Measurements from ENCODE around the gene FABP3.

The FABP3 gene

DNA sequence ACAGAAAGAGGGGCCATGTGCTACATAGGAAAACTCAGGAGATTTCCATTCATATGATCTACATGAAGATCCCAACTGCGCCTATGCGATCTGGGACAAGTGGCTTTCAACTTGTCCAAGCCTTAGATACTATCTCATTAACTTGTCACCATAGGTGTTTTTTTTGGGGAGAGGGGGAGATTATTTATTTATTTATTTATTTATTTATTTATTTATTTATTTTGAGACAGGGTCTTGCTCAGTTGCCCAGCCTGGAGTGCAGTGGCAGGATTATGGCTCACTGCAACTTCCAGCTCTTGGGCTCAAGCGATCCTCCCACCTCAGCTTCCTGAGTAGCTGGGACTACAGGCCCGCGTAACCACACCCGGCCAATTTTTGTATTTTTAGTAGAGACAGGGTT is 11.3 kb downstream of the FABP3 start:
- Histone ChIP-seq H4K20me1 (ENCODE audit: insufficient read depth, low read length) (no peaks in the 10 kb centered on the region), H3K9me3 (ENCODE audit: insufficient read depth, low read length) (no peaks in the 10 kb centered on the region), H2AFZ (ENCODE audit: low read depth, low read length) (no peak overlapping the region), H3K4me2 (ENCODE audit: low read length) (no peak overlapping the region), H3K4me3 (ENCODE audit: low read length) (no peak overlapping the region), H3K27me3 (ENCODE audit: low read depth, low read length) (no peaks in the 10 kb centered on the region), H3K4me1 (ENCODE audit: low read length) (0 out of 2 replicates have a peak, but pooled peaks cover 4% of the 10 kb centered on the region), H3K27ac (ENCODE audit: low read length) (no peak overlapping the region), H3K9ac (ENCODE audit: low read length) (no peak overlapping the region), H3K36me3 (replicated peaks; ENCODE audit: low read depth, low read length) (no peaks in the 10 kb centered on the region), H3K79me2 (ENCODE audit: low read length) (no peaks in the 10 kb centered on the region)
- TF ChIP-seq, protein P1, sequence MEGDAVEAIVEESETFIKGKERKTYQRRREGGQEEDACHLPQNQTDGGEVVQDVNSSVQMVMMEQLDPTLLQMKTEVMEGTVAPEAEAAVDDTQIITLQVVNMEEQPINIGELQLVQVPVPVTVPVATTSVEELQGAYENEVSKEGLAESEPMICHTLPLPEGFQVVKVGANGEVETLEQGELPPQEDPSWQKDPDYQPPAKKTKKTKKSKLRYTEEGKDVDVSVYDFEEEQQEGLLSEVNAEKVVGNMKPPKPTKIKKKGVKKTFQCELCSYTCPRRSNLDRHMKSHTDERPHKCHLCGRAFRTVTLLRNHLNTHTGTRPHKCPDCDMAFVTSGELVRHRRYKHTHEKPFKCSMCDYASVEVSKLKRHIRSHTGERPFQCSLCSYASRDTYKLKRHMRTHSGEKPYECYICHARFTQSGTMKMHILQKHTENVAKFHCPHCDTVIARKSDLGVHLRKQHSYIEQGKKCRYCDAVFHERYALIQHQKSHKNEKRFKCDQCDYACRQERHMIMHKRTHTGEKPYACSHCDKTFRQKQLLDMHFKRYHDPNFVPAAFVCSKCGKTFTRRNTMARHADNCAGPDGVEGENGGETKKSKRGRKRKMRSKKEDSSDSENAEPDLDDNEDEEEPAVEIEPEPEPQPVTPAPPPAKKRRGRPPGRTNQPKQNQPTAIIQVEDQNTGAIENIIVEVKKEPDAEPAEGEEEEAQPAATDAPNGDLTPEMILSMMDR (IDR thresholded peaks at IDR 0.05; ENCODE audit: low read depth, low read length), result no peak
- TF ChIP-seq EZH2phosphoT487 (IDR thresholded peaks at IDR 0.05; ENCODE audit: low read depth), result no peak

DNA sequence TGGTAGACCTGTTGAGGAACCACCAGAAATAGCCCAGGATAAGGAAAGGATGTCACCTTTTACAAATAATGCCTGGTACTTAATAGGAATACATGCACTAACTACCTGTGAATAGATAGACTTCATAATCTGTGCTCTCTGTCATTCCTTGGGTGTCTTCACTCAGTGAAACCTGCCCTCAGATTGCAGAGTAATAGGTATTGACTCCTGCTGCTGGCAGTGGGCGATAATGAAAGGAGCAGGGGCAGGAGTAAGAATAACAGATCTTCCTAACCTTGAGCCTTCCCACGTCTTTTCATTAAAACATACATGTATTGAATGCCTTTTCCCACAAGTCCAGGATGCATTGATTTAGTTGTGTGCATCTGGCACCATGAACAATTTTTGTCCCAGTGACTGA is 16.4 kb downstream of the FABP3 start:
- no peaks in the 10 kb centered on the region for H3K27me3 ChIP-seq (ENCODE audit: low read depth, low read length)
- no peak overlapping the region for H3K4me2 ChIP-seq (ENCODE audit: low read length)
- no peak overlapping the region for H3K4me3 ChIP-seq (ENCODE audit: low read length)
- no peaks in the 10 kb centered on the region for H3K36me3 ChIP-seq (replicated peaks; ENCODE audit: low read depth, low read length)
- 0 out of 2 replicates have a peak, but pooled peaks cover 4% of the 10 kb centered on the region for H3K4me1 ChIP-seq (ENCODE audit: low read length)
- H3K9me3 ChIP-seq (ENCODE audit: insufficient read depth, low read length), result no peaks in the 10 kb centered on the region
- TF ChIP-seq EZH2phosphoT487 (IDR thresholded peaks at IDR 0.05; ENCODE audit: low read depth), result no peak
- TF ChIP-seq, protein P1 (IDR thresholded peaks at IDR 0.05; ENCODE audit: low read depth, low read length), result no peak
- no peaks in the 10 kb centered on the region for H4K20me1 ChIP-seq (ENCODE audit: insufficient read depth, low read length)
- H3K27ac ChIP-seq (ENCODE audit: low read length), result no peak overlapping the region
- H3K79me2 ChIP-seq (ENCODE audit: low read length), result no peaks in the 10 kb centered on the region
- no peak overlapping the region for H2AFZ ChIP-seq (ENCODE audit: low read depth, low read length)
- no peak overlapping the region for H3K9ac ChIP-seq (ENCODE audit: low read length)

DNA sequence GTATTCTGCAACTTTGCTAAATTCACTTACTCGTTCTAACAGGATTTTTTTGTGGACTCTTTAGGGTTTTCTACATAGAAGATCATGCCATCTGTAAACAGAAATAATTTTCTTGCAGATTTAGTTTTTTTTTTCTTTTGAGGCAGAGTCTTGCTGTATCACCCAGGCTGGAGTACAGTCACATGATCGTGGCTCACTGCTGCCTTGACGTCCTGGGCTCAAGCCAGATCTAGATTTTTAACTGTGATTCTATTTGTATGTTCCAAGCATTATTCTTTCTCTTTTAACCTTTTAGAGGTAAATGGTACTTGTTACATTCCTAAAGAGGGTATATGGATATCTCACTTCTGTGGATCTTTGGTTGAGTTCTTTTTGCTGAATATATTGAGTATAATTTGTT is 18.6 kb downstream of the FABP3 start:
- Histone ChIP-seq H3K9me3 (ENCODE audit: insufficient read depth, low read length) (no peaks in the 10 kb centered on the region), H4K20me1 (ENCODE audit: insufficient read depth, low read length) (no peaks in the 10 kb centered on the region), H3K27ac (ENCODE audit: low read length) (no peak overlapping the region), H3K4me2 (ENCODE audit: low read length) (no peak overlapping the region), H2AFZ (ENCODE audit: low read depth, low read length) (no peak overlapping the region), H3K9ac (ENCODE audit: low read length) (no peak overlapping the region), H3K27me3 (ENCODE audit: low read depth, low read length) (no peaks in the 10 kb centered on the region), H3K4me3 (ENCODE audit: low read length) (no peak overlapping the region), H3K79me2 (ENCODE audit: low read length) (no peaks in the 10 kb centered on the region), H3K4me1 (ENCODE audit: low read length) (0 out of 2 replicates have a peak, but pooled peaks cover 4% of the 10 kb centered on the region), H3K36me3 (replicated peaks; ENCODE audit: low read depth, low read length) (no peaks in the 10 kb centered on the region)
- no peak for TF ChIP-seq EZH2phosphoT487 (IDR thresholded peaks at IDR 0.05; ENCODE audit: low read depth)
- TF ChIP-seq, protein P1 (IDR thresholded peaks at IDR 0.05; ENCODE audit: low read depth, low read length), result no peak

- Histone ChIP-seq H3K4me2 (ENCODE audit: low read length) (no peak overlapping the region), H3K27ac (ENCODE audit: low read length) (no peak overlapping the region), H3K9me3 (ENCODE audit: insufficient read depth, low read length) (no peaks in the 10 kb centered on the region)
Observed at GRCh38 chr1:31348449-31348848, 24.4 kb downstream of the FABP3 start.

More at GRCh38 chr1:31348449-31348848, 24.4 kb downstream of the FABP3 start:
- no peak for TF ChIP-seq EZH2phosphoT487 (IDR thresholded peaks at IDR 0.05; ENCODE audit: low read depth)
- TF ChIP-seq, protein P1 (IDR thresholded peaks at IDR 0.05; ENCODE audit: low read depth, low read length), result no peak
- no peak overlapping the region for H3K4me3 ChIP-seq (ENCODE audit: low read length)
- no peak overlapping the region for H3K9ac ChIP-seq (ENCODE audit: low read length)
- no peaks in the 10 kb centered on the region for H3K36me3 ChIP-seq (replicated peaks; ENCODE audit: low read depth, low read length)
- no peaks in the 10 kb centered on the region for H4K20me1 ChIP-seq (ENCODE audit: insufficient read depth, low read length)
- no peak overlapping the region for H2AFZ ChIP-seq (ENCODE audit: low read depth, low read length)
- no peaks in the 10 kb centered on the region for H3K79me2 ChIP-seq (ENCODE audit: low read length)
- no peaks in the 10 kb centered on the region for H3K4me1 ChIP-seq (ENCODE audit: low read length)
- H3K27me3 ChIP-seq (ENCODE audit: low read depth, low read length), result no peaks in the 10 kb centered on the region
